ENCODE data around the gene KIAA2012. TPM values are rescaled to one million over a fixed set of nuclear protein-coding genes. Genes with fewer than 3 reads are reported as not detected.

KIAA2012 gene
- total RNA-seq, 1 donor from 2014 or later: not detected

GRCh38 chr2:202035941-202036372 lies 37.1 kb upstream of the KIAA2012 start:
- H3K4me1 Mint-ChIP-seq (ENCODE audit: low read depth): peaks cover 11% of the 10 kb centered on the region
- intact Hi-C loops (cut with micrococcal nuclease): no loop called here
- H3K27ac Mint-ChIP-seq: no peak overlapping the region
- no peaks in the 10 kb centered on the region for H3K9me3 Mint-ChIP-seq
- DNase-seq (ENCODE audit: low spot score): no peak
- H3K27me3 Mint-ChIP-seq (ENCODE audit: low read depth): peaks cover 49% of the 10 kb centered on the region
- H3K36me3 Mint-ChIP-seq (ENCODE audit: low read depth): no peaks in the 10 kb centered on the region
- H3K4me3 Mint-ChIP-seq (ENCODE audit: low read depth): no peak overlapping the region

GRCh38 chr2:202036601-202037037 lies 36.4 kb upstream of the KIAA2012 start:
- Mint-ChIP-seq H3K27ac (no peak overlapping the region), H3K4me1 (ENCODE audit: low read depth) (peaks cover 11% of the 10 kb centered on the region), H3K4me3 (ENCODE audit: low read depth) (no peak overlapping the region), H3K9me3 (no peaks in the 10 kb centered on the region), H3K27me3 (ENCODE audit: low read depth) (peaks cover 42% of the 10 kb centered on the region), H3K36me3 (ENCODE audit: low read depth) (no peaks in the 10 kb centered on the region)
- intact Hi-C loops (cut with micrococcal nuclease): no loop called here
- DNase-seq (ENCODE audit: low spot score): no peak

GRCh38 chr2:202037086-202037485 lies 36.0 kb upstream of the KIAA2012 start:
- Mint-ChIP-seq H3K9me3 (no peaks in the 10 kb centered on the region), H3K4me1 (ENCODE audit: low read depth) (peaks cover 9% of the 10 kb centered on the region), H3K27ac (no peak overlapping the region), H3K27me3 (ENCODE audit: low read depth) (peaks cover 39% of the 10 kb centered on the region), H3K4me3 (ENCODE audit: low read depth) (no peak overlapping the region), H3K36me3 (ENCODE audit: low read depth) (no peaks in the 10 kb centered on the region)
- intact Hi-C loops (cut with micrococcal nuclease): no loop called here
- DNase-seq (ENCODE audit: low spot score): no peak

- no peaks in the 10 kb centered on the region for H3K36me3 Mint-ChIP-seq (ENCODE audit: low read depth)
- peaks cover 32% of the 10 kb centered on the region for H3K27me3 Mint-ChIP-seq (ENCODE audit: low read depth)
- H3K9me3 Mint-ChIP-seq: no peaks in the 10 kb centered on the region
- H3K4me1 Mint-ChIP-seq (ENCODE audit: low read depth): peaks cover 2% of the 10 kb centered on the region
- no peak for DNase-seq (ENCODE audit: low spot score)
- intact Hi-C loops (cut with micrococcal nuclease): no loop called here
- H3K27ac Mint-ChIP-seq: no peak overlapping the region
- H3K4me3 Mint-ChIP-seq (ENCODE audit: low read depth): no peak overlapping the region
Observed at GRCh38 chr2:202038471-202039277, 34.4 kb upstream of the KIAA2012 start.

- Mint-ChIP-seq H3K27me3 (ENCODE audit: low read depth) (peaks cover 34% of the 10 kb centered on the region), H3K36me3 (ENCODE audit: low read depth) (no peaks in the 10 kb centered on the region), H3K4me3 (ENCODE audit: low read depth) (no peak overlapping the region), H3K4me1 (ENCODE audit: low read depth) (peaks cover 2% of the 10 kb centered on the region), H3K9me3 (no peaks in the 10 kb centered on the region), H3K27ac (no peak overlapping the region)
- intact Hi-C loops (cut with micrococcal nuclease): no loop called here
- DNase-seq (ENCODE audit: low spot score): no peak
Observed at GRCh38 chr2:202039278-202040078, 33.6 kb upstream of the KIAA2012 start.

GRCh38 chr2:202040079-202040844 lies 32.8 kb upstream of the KIAA2012 start:
- no peaks in the 10 kb centered on the region for H3K4me1 Mint-ChIP-seq (ENCODE audit: low read depth)
- H3K9me3 Mint-ChIP-seq: no peaks in the 10 kb centered on the region
- intact Hi-C loops (cut with micrococcal nuclease): no loop called here
- H3K36me3 Mint-ChIP-seq (ENCODE audit: low read depth): no peaks in the 10 kb centered on the region
- no peak overlapping the region for H3K4me3 Mint-ChIP-seq (ENCODE audit: low read depth)
- DNase-seq (ENCODE audit: low spot score): no peak
- H3K27me3 Mint-ChIP-seq (ENCODE audit: low read depth): peaks cover 36% of the 10 kb centered on the region
- H3K27ac Mint-ChIP-seq: no peak overlapping the region

GRCh38 chr2:202042444-202042843 lies 30.6 kb upstream of the KIAA2012 start:
- DNase-seq (ENCODE audit: low spot score): no peak
- peaks cover 47% of the 10 kb centered on the region for H3K27me3 Mint-ChIP-seq (ENCODE audit: low read depth)
- no peak overlapping the region for H3K27ac Mint-ChIP-seq
- intact Hi-C loops (cut with micrococcal nuclease): no loop called here
- no peak overlapping the region for H3K4me3 Mint-ChIP-seq (ENCODE audit: low read depth)
- H3K36me3 Mint-ChIP-seq (ENCODE audit: low read depth): no peaks in the 10 kb centered on the region
- no peaks in the 10 kb centered on the region for H3K4me1 Mint-ChIP-seq (ENCODE audit: low read depth)
- no peaks in the 10 kb centered on the region for H3K9me3 Mint-ChIP-seq

- Mint-ChIP-seq H3K27ac (no peak overlapping the region), H3K4me1 (ENCODE audit: low read depth) (no peaks in the 10 kb centered on the region), H3K4me3 (ENCODE audit: low read depth) (no peak overlapping the region), H3K27me3 (ENCODE audit: low read depth) (peaks cover 39% of the 10 kb centered on the region), H3K9me3 (no peaks in the 10 kb centered on the region), H3K36me3 (ENCODE audit: low read depth) (no peaks in the 10 kb centered on the region)
- intact Hi-C loops (cut with micrococcal nuclease): no loop called here
- no peak for DNase-seq (ENCODE audit: low spot score)
Observed at GRCh38 chr2:202043475-202043874, 29.6 kb upstream of the KIAA2012 start.

- H3K4me3 Mint-ChIP-seq (ENCODE audit: low read depth): no peak overlapping the region
- H3K4me1 Mint-ChIP-seq (ENCODE audit: low read depth): no peaks in the 10 kb centered on the region
- H3K36me3 Mint-ChIP-seq (ENCODE audit: low read depth): no peaks in the 10 kb centered on the region
- H3K9me3 Mint-ChIP-seq: no peaks in the 10 kb centered on the region
- intact Hi-C loops (cut with micrococcal nuclease): no loop called here
- H3K27me3 Mint-ChIP-seq (ENCODE audit: low read depth): peaks cover 34% of the 10 kb centered on the region
- DNase-seq (ENCODE audit: low spot score): no peak
- no peak overlapping the region for H3K27ac Mint-ChIP-seq
Observed at GRCh38 chr2:202044777-202045176, 28.3 kb upstream of the KIAA2012 start.

GRCh38 chr2:202046572-202046971 lies 26.5 kb upstream of the KIAA2012 start:
- no peaks in the 10 kb centered on the region for H3K9me3 Mint-ChIP-seq

GRCh38 chr2:202049092-202049728 lies 23.8 kb upstream of the KIAA2012 start:
- DNase-seq (ENCODE audit: low spot score): no peak
- Mint-ChIP-seq H3K27ac (no peak overlapping the region), H3K4me3 (ENCODE audit: low read depth) (no peak overlapping the region), H3K9me3 (no peaks in the 10 kb centered on the region), H3K4me1 (ENCODE audit: low read depth) (no peaks in the 10 kb centered on the region), H3K27me3 (ENCODE audit: low read depth) (peaks cover 34% of the 10 kb centered on the region), H3K36me3 (ENCODE audit: low read depth) (no peaks in the 10 kb centered on the region)
- intact Hi-C loops (cut with micrococcal nuclease): no loop called here

More at GRCh38 chr2:202046572-202046971, 26.5 kb upstream of the KIAA2012 start:
- Mint-ChIP-seq H3K27ac (no peak overlapping the region), H3K27me3 (ENCODE audit: low read depth) (peaks cover 33% of the 10 kb centered on the region), H3K4me3 (ENCODE audit: low read depth) (no peak overlapping the region), H3K36me3 (ENCODE audit: low read depth) (no peaks in the 10 kb centered on the region), H3K4me1 (ENCODE audit: low read depth) (no peaks in the 10 kb centered on the region)
- intact Hi-C loops (cut with micrococcal nuclease): no loop called here
- no peak for DNase-seq (ENCODE audit: low spot score)

GRCh38 chr2:202049840-202050239 lies 23.2 kb upstream of the KIAA2012 start:
- Mint-ChIP-seq H3K27ac (no peak overlapping the region), H3K27me3 (ENCODE audit: low read depth) (peaks cover 32% of the 10 kb centered on the region), H3K4me1 (ENCODE audit: low read depth) (no peaks in the 10 kb centered on the region), H3K36me3 (ENCODE audit: low read depth) (no peaks in the 10 kb centered on the region), H3K4me3 (ENCODE audit: low read depth) (no peak overlapping the region), H3K9me3 (no peaks in the 10 kb centered on the region)
- no peak for DNase-seq (ENCODE audit: low spot score)
- intact Hi-C loops (cut with micrococcal nuclease): no loop called here

Data from activated T-helper 2 cell treated with anti-CD3 and anti-CD28 coated beads, Interferon-gamma antibody, Interleukin-2, Interleukin-4, amounts not matched to agents 10 μg/mL and 5 μg/mL and 100 μg/mL, durations not matched to agents 14 hours and 24 hours and 36 hours (primary cell).